ENCODE measurements around the gene PDILT.

The PDILT gene

GRCh38 chr16:20348365-20349185 lies 56.0 kb downstream of the PDILT start:
- Histone ChIP-seq H3K4me3 (no peak overlapping the region), H3K27ac (no peak overlapping the region)
- no peak for DNase-seq (ENCODE audit: low spot score)
- no peak for TF ChIP-seq CTCF (IDR thresholded peaks at IDR 0.05)

GRCh38 chr16:20347666-20348364 lies 56.7 kb downstream of the PDILT start:
- no peak overlapping the region for H3K27ac ChIP-seq
- TF ChIP-seq CTCF (IDR thresholded peaks at IDR 0.05) = no peak
- DNase-seq (ENCODE audit: low spot score) = no peak
- H3K4me3 ChIP-seq = no peak overlapping the region

DNA sequence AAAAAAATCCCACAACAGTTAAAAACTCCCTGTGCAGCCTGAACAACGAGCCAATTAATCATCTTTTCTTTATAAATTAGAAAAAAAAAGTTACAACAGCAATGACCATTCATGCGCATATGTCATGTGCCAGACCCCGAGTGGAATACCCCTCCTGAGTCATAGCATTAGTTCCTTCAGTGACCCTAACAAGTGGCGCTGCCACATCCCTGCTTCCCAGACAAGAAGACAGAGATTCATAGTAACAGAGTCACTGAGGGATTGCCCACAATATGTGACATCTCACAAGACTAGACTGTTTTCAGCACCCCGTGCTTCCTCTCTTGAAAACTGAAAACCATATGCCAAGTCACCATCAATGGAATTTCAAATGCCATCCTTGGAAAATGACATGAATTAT lies 59.9 kb downstream of the PDILT start:
- Histone ChIP-seq H3K4me3 (no peak overlapping the region), H3K27ac (no peak overlapping the region)
- DNase-seq (ENCODE audit: low spot score) = no peak
- no peak for TF ChIP-seq CTCF (IDR thresholded peaks at IDR 0.05)

DNA sequence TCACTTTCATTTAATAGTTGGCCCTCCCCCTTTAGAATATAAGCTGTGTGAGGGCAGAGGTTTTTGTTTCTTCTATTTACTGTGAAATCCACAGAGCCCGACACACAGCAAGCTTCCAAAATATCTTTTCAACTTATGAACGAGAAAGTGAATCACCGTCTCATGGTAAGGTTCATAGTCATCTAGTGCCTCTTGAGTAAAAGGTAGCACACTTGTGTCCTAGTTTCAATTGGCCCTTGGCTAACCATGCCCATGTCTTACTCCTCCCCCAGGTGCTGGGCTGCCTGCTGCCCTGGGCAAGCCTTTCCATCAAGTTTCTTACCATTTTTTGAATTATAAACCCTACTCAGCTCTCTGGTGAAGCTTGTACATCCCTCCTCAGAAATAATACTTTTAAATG lies 64.8 kb downstream of the PDILT start:
- TF ChIP-seq CTCF (IDR thresholded peaks at IDR 0.05) = no peak
- no peak overlapping the region for H3K27ac ChIP-seq
- no peak overlapping the region for H3K4me3 ChIP-seq
- DNase-seq (ENCODE audit: low spot score) = no peak

DNA sequence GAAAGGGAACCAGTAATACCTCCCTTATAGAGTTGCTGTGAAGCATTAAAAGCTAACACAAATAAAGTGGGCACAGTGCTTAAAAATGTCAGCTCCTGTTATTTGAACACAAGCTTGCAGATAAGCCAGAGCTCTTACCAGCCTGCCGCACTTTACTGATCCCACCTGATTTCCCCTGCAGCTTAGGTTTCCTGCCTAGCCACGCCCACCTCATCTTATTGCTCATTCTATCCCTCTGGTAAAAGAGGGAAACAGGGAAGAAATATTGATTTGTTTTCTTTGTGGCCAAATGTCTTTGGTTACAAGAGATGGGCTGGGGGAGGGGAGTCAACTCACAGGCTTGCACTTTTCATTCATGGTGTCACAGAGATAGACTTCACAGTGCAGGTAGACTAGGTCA lies 67.6 kb downstream of the PDILT start:
- H3K4me3 ChIP-seq = no peak overlapping the region
- no peak for DNase-seq (ENCODE audit: low spot score)
- H3K27ac ChIP-seq = no peak overlapping the region
- TF ChIP-seq CTCF (IDR thresholded peaks at IDR 0.05) = no peak

DNA sequence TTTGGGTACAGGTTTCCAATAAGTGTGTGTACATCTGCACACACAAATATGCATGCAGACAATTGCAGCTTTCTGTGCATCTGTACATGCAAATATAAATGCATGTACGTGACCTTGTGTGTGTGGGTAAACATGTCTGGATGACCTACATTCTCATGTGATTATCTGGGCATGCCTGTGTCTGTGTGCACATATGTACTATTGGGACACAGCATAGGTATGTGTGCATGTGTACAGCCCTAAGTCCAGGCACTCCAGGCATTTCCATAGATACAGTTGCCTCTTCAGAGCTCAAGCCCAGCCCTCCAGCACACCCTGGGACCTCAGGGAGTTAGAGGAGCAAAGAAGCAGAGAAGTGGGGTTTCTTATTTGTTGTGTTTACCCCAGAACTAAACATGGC lies 70.1 kb downstream of the PDILT start:
- H3K27ac ChIP-seq = no peak overlapping the region
- H3K4me3 ChIP-seq = no peak overlapping the region
- DNase-seq (ENCODE audit: low spot score) = no peak
- TF ChIP-seq CTCF (IDR thresholded peaks at IDR 0.05) = no peak

DNA sequence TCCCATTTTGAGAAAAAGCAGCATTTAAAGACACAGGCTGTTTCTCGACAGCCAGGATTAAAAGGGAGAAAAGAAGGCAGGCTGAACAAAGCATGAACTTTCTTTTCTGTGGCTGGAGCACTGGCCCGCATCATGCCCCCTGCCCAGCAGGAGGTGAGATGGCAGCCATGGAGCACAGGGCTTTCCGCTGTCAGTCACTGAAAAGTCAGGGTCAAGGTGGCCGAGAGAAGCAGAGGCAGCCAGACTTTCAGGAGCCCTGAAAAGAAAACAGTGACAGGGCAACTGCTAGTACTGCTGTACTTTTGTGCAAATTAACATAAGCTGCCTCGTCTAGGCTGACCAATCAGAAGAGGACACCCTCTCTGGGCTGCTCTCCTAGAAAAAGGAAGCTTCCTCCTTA lies 71.4 kb downstream of the PDILT start:
- H3K27ac ChIP-seq = no peak overlapping the region
- H3K4me3 ChIP-seq = no peak overlapping the region
- no peak for DNase-seq (ENCODE audit: low spot score)
- TF ChIP-seq CTCF (IDR thresholded peaks at IDR 0.05) = no peak

Data from coronary artery (tissue), 2 donors.